Adrenal gland (tissue), 12 donors: ENCODE results near the gene GSE1. TPM values are rescaled to one million over a fixed set of nuclear protein-coding genes. Genes with fewer than 3 reads are reported as not detected.

Source experiments
- DNase-seq, 7 donors: peaks; one replicate each; pipeline ENCODE4 v3.0.0-alpha.2; 2019 to 2020
- H3K27ac ChIP-seq, 5 donors: fragments of 200-600 bp; sonication (generic) in 4 of 5; 1 replicate in 3 of 5; 2 replicates in 2 of 5; pipeline versions ENCODE4 v1.5.1 to v1.8.0; 2016 to 2020; ENCODE audit warnings: mild to moderate bottlenecking in 1 of 5
- H3K27me3 ChIP-seq: fragments of 200-600 bp; 2 replicates; pipeline ENCODE4 v1.8.0; 2021
- H3K36me3 ChIP-seq, 2 donors: fragments of 200-600 bp; replicated peaks in 1 of 2; 1 replicate in 1 of 2; 2 replicates in 1 of 2; pipeline versions ENCODE4 v1.5.1 to v1.8.0; 2018 to 2022
- H3K4me1 ChIP-seq, 2 donors: fragments of 200-600 bp; replicated peaks in 1 of 2; 1 replicate in 1 of 2; 2 replicates in 1 of 2; pipeline versions ENCODE4 v1.5.1 to v1.8.0; 2018 to 2021
- H3K4me3 ChIP-seq, 4 donors: fragments of 200-600 bp; sonication (generic) in 3 of 4; one replicate each; pipeline ENCODE4 v1.5.1; 2016 to 2018
- H3K9me3 ChIP-seq, 3 donors: fragments of 200-600 bp; sonication (generic) in 1 of 3; replicated peaks in 1 of 3; 1 replicate in 2 of 3; 2 replicates in 1 of 3; pipeline versions ENCODE4 v1.5.1 to v1.8.0; 2016 to 2021
- CTCF ChIP-seq, 6 experiments: fragments of 450-650 bp in 4 of 6; fragments of 200-600 bp in 2 of 6; sonication (generic) in 1 of 6; IDR thresholded peaks; 1 replicate in 5 of 6; 2 replicates in 1 of 6; pipeline versions ENCODE4 v1.5.1 to v1.8.0; 2016 to 2021; ENCODE audit warnings: antibody characterized with exemption in 6 of 6, mild to moderate bottlenecking in 2 of 6, moderate library complexity in 1 of 6
- POLR2A ChIP-seq, 2 donors: fragments of 450-650 bp; IDR thresholded peaks; one replicate each; pipeline ENCODE4 v1.6.1; 2017; ENCODE audit warnings: antibody characterized with exemption in 2 of 2, mild to moderate bottlenecking in 2 of 2, moderate library complexity in 1 of 2
- WGBS, 4 donors: extraction: QIAGEN DNeasy Blood & Tissue Kit in 2 of 4; methylation state at CpG; one replicate each; pipeline versions ENCODE4 v1.1.5 to v1.1.7; 2013 to 2017; 5-methylcytosine and 5-hydroxymethylcytosine counted together
- intact Hi-C, 2 donors: fragments of 100-400 bp; cut with DNase I; formaldehyde crosslinking; loops; one replicate each; pipeline versions ENCODE4 v1.14.1 to v1.15.0; 2022 to 2023
- polyA plus RNA-seq, 3 donors: library from polyadenylated mRNA; stranded (reverse); fragments of 200-250 nt in 2 of 3; fragments of 350-450 nt in 1 of 3; fragmentation: Illumina TruSeq in 1 of 3; extraction: RNeasy Lipid Tissue Mini Kit (QIAGEN cat#74804) in 1 of 3; gene quantifications; one replicate each; pipeline ENCODE4 v1.2.3, GENCODE V29; 2013 to 2014
- total RNA-seq, 9 donors: library from RNA; depleted of rRNA in 4 of 9; stranded (reverse); fragments of >200 nt in 4 of 9; fragments of 120-200 nt in 1 of 9; fragmentation: NEBNext Ultra II Directional in 1 of 9; extraction: Animal tissue kit (Norgen Biotek cat#: 25700) in 1 of 9; gene quantifications; one replicate each; pipeline versions ENCODE4 v1.1.0 to v1.2.4, GENCODE V29; 2013 to 2023
- donor health status: healthy with polysubstance abuse.
- donor health status: Bipolar disorder and iron deficiency.
- donor health status: DM: yes; HTN: yes; CAD: no.
- donor health status: DM: no; HTN: no; CAD: no.
- donor health status: DM: no; HTN: no; CAD: no.
- donor health status: DM: yes; HTN: yes; CAD: no.

Gene GSE1
- total and polyA plus RNA-seq, 12 donors, result 7.8 to 99.9 (median 64.8) TPM

GRCh38 chr16:85643631-85644030, 30.5 kb downstream of the GSE1 start:
- H3K9me3 ChIP-seq, result no peaks in the 10 kb centered on the region
- H3K4me3 ChIP-seq, result no peak overlapping the region
- H3K27me3 ChIP-seq, result no peaks in the 10 kb centered on the region
- H3K27ac ChIP-seq, result no peak overlapping the region
- no peak for DNase-seq
- H3K36me3 ChIP-seq, result peaks cover 0 to 2% of the 10 kb centered on the region in 2 donors
- 70 to 81% (median 78%) methylated on average over 2 to 8 of the region's 8 CpGs for WGBS, 4 donors
- no peak for TF ChIP-seq CTCF (IDR thresholded peaks at IDR 0.05)
- no peak for TF ChIP-seq POLR2A (IDR thresholded peaks at IDR 0.05)
- H3K4me1 ChIP-seq, result peaks cover 32 to 38% of the 10 kb centered on the region in 2 donors
- intact Hi-C loops, result no loop called here

GRCh38 chr16:85644093-85644712, 31.1 kb downstream of the GSE1 start:
- Histone ChIP-seq H3K9me3 (no peaks in the 10 kb centered on the region), H3K27ac (no peak overlapping the region), H3K27me3 (no peaks in the 10 kb centered on the region), H3K4me1 (peaks cover 26 to 32% of the 10 kb centered on the region in 2 donors), H3K4me3 (no peak overlapping the region), H3K36me3 (peaks cover 0 to 7% of the 10 kb centered on the region in 2 donors)
- no peak for DNase-seq
- intact Hi-C loops, result no loop called here
- 92 to 96% (median 95%) methylated on average over 19 to 21 of the region's 21 CpGs for WGBS, 4 donors
- TF ChIP-seq POLR2A (IDR thresholded peaks at IDR 0.05) (no peak), CTCF (IDR thresholded peaks at IDR 0.05) (no peak)

GRCh38 chr16:85645021-85645589, 32.0 kb downstream of the GSE1 start:
- Histone ChIP-seq H3K27me3 (no peaks in the 10 kb centered on the region), H3K9me3 (no peaks in the 10 kb centered on the region), H3K36me3 (peaks cover 0 to 11% of the 10 kb centered on the region in 2 donors), H3K4me3 (no peak overlapping the region), H3K27ac (no peak overlapping the region), H3K4me1 (peaks cover 18 to 32% of the 10 kb centered on the region in 2 donors)
- no peak for DNase-seq
- intact Hi-C loops, result no loop called here
- TF ChIP-seq CTCF (IDR thresholded peaks at IDR 0.05) (no peak), POLR2A (IDR thresholded peaks at IDR 0.05) (no peak)
- WGBS, 4 donors, result 85 to 91% (median 89%) methylated on average over 8 to 19 of the region's 19 CpGs

- no peaks in the 10 kb centered on the region for H3K9me3 ChIP-seq
- no peak overlapping the region for H3K4me3 ChIP-seq
- no peaks in the 10 kb centered on the region for H3K27me3 ChIP-seq
- no peak overlapping the region for H3K27ac ChIP-seq
- intact Hi-C loops, result no loop called here
- no peak for DNase-seq
- H3K4me1 ChIP-seq, result peaks cover 25 to 30% of the 10 kb centered on the region in 2 donors
- 81 to 91% (median 84%) methylated on average over 4 to 17 of the region's 17 CpGs for WGBS, 4 donors
- H3K36me3 ChIP-seq, result peaks cover 0 to 11% of the 10 kb centered on the region in 2 donors
- TF ChIP-seq CTCF (IDR thresholded peaks at IDR 0.05) (no peak), POLR2A (IDR thresholded peaks at IDR 0.05) (no peak)
These were observed 33.3 kb downstream of the GSE1 start for GRCh38 chr16:85646358-85646907.
